GM18870 (cell line): ENCODE results near the gene DISP3.
"Not testable (repeated sequence)": the region's sequence is repeated elsewhere in the genome, so short reads cannot be mapped to it uniquely, and the experiment has no call there.

Experiments used
- ATAC-seq: cut with Tn5 transposase; IDR thresholded peaks from one replicate; pipeline ENCODE4 v1.9.1; 2021; ENCODE audit warnings: moderate library complexity; ENCODE audit not compliant: unreplicated experiment

The DISP3 gene

GRCh38 chr1:11569551-11569950 lies 90.6 kb downstream of the DISP3 start:
- no peak for ATAC-seq

GRCh38 chr1:11569954-11570353 lies 91.0 kb downstream of the DISP3 start:
- ATAC-seq: no peak

- ATAC-seq: no peak
Observed at GRCh38 chr1:11570821-11571380, 91.9 kb downstream of the DISP3 start.

- ATAC-seq: no peak
Observed at GRCh38 chr1:11571906-11572616, 93.1 kb downstream of the DISP3 start.

GRCh38 chr1:11573116-11573692 lies 94.2 kb downstream of the DISP3 start:
- no peak for ATAC-seq

- no peak for ATAC-seq
Observed at GRCh38 chr1:11575553-11575952, 96.6 kb downstream of the DISP3 start.

GRCh38 chr1:11576109-11576875 lies 97.3 kb downstream of the DISP3 start:
- ATAC-seq: no peak

GRCh38 chr1:11578004-11578403 lies 99.0 kb downstream of the DISP3 start:
- ATAC-seq: no peak

- no peak for ATAC-seq
Observed at GRCh38 chr1:11579506-11579905, 100.6 kb downstream of the DISP3 start.

GRCh38 chr1:11580049-11580448 lies 101.1 kb downstream of the DISP3 start:
- ATAC-seq: not testable (repeated sequence)

- ATAC-seq: no peak
Observed at GRCh38 chr1:11581445-11581991, 102.6 kb downstream of the DISP3 start.

GRCh38 chr1:11585389-11585788 lies 106.4 kb downstream of the DISP3 start:
- no peak for ATAC-seq
